Measurements from ENCODE around the gene FAM200B. TPM values are rescaled to one million over a fixed set of nuclear protein-coding genes. Genes with fewer than 3 reads are reported as not detected.

FAM200B gene
- total and polyA plus RNA-seq, 2 experiments from 2014 or later: 51.8 to 54.0 TPM

DNA sequence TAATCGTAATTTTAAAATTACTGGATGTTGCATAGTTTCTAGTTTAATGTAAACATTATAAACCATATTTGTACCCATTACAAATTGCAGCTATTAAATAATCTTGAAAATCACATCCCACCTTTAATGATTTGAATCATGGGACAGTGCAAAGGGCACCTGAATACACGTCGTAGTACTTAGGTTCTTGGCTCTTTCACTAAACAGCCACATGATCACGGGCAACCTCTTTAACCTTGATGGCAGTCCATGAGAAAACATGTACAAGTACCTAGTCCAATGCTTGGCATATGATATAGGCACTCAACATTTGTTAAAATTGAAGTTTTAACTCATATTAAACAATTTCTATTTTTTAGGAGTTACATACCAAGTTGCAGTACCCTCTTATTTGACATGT lies 14.6 kb upstream of the FAM200B start:
- Histone ChIP-seq H3K4me3 (no peak overlapping the region), H3K27me3 (no peaks in the 10 kb centered on the region), H3K4me1 (ENCODE audit: insufficient read depth) (no peaks in the 10 kb centered on the region), H3K9me2 (replicated peaks; ENCODE audit: insufficient read depth) (no peaks in the 10 kb centered on the region), H3K9me3 (ENCODE audit: low read depth) (no peaks in the 10 kb centered on the region), H2AFZ (no peak overlapping the region), H3K27ac (no peak overlapping the region), H3K36me3 (replicated peaks; ENCODE audit: insufficient read depth, low read depth) (no peaks in the 10 kb centered on the region), H4K20me1 (ENCODE audit: insufficient read depth, poor library complexity, severe bottlenecking) (no peaks in the 10 kb centered on the region), H3K4me2 (no peak overlapping the region), H3K79me2 (peaks cover 5% of the 10 kb centered on the region)
- no peak for DNase-seq (ENCODE audit: low spot score)
- 95% methylated on average over 4 of the region's 4 CpGs for WGBS (ENCODE audit: low lambda C conversion rate, missing lambda C conversion rate)
- no peak for TF ChIP-seq EZH2phosphoT487 (IDR thresholded peaks at IDR 0.05; ENCODE audit: low read depth, severe bottlenecking, unreplicated experiment)
- no peak for TF ChIP-seq EZH2 (IDR thresholded peaks at IDR 0.05; ENCODE audit: borderline replicate concordance)
- TF ChIP-seq, protein P1, sequence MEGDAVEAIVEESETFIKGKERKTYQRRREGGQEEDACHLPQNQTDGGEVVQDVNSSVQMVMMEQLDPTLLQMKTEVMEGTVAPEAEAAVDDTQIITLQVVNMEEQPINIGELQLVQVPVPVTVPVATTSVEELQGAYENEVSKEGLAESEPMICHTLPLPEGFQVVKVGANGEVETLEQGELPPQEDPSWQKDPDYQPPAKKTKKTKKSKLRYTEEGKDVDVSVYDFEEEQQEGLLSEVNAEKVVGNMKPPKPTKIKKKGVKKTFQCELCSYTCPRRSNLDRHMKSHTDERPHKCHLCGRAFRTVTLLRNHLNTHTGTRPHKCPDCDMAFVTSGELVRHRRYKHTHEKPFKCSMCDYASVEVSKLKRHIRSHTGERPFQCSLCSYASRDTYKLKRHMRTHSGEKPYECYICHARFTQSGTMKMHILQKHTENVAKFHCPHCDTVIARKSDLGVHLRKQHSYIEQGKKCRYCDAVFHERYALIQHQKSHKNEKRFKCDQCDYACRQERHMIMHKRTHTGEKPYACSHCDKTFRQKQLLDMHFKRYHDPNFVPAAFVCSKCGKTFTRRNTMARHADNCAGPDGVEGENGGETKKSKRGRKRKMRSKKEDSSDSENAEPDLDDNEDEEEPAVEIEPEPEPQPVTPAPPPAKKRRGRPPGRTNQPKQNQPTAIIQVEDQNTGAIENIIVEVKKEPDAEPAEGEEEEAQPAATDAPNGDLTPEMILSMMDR (IDR thresholded peaks at IDR 0.05; ENCODE audit: poor library complexity): no peak

DNA sequence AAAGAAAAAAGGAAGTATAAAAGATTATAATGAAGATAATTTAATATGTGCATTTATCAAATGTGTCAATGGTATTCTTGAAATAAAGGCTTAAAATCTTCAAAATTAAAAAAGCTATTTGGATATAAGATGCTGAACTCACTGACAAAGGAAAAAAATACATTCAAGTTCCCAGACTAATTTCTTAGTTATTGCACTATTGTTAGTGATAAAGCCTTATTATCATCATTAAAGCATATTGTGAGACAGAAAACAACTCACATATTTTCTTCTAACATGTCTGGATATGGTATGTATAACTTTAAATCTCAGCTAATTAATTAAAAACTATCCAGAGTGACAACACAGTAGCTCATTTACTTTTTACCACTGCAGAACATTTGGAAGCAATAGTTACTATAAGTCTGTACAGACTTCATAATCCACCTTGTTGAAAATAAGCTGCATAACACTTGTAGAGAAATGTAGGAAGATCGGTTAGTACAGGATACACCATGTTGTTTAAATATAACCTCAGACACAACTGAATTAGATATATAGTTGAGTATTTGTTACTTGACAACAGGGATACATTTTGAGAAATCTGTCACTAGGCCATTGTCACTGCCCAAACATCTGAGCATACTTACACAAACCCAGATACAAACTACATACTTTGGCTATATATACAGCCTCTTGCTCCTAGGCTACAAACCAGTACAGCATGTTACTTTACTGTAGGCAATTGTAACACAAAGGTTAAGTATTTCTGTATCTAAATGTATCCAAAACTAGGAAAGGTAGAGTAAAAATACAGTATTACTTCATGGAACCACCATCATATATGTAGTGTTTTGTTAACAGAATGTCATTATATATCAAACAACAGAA lies 12.8 kb upstream of the FAM200B start:
- Histone ChIP-seq H3K9me2 (replicated peaks; ENCODE audit: insufficient read depth) (no peaks in the 10 kb centered on the region), H2AFZ (no peak overlapping the region), H3K9me3 (ENCODE audit: low read depth) (no peaks in the 10 kb centered on the region), H3K79me2 (peaks cover 16% of the 10 kb centered on the region), H3K27me3 (no peaks in the 10 kb centered on the region), H4K20me1 (ENCODE audit: insufficient read depth, poor library complexity, severe bottlenecking) (no peaks in the 10 kb centered on the region), H3K4me2 (no peak overlapping the region), H3K36me3 (replicated peaks; ENCODE audit: insufficient read depth, low read depth) (no peaks in the 10 kb centered on the region), H3K4me1 (ENCODE audit: insufficient read depth) (no peaks in the 10 kb centered on the region), H3K27ac (no peak overlapping the region), H3K4me3 (no peak overlapping the region)
- no peak for DNase-seq (ENCODE audit: low spot score)
- 92% methylated on average over 1 of the region's 1 CpG for WGBS (ENCODE audit: low lambda C conversion rate, missing lambda C conversion rate)
- TF ChIP-seq EZH2phosphoT487 (IDR thresholded peaks at IDR 0.05; ENCODE audit: low read depth, severe bottlenecking, unreplicated experiment): no peak
- TF ChIP-seq, protein P1 (IDR thresholded peaks at IDR 0.05; ENCODE audit: poor library complexity): no peak
- TF ChIP-seq EZH2 (IDR thresholded peaks at IDR 0.05; ENCODE audit: borderline replicate concordance): no peak

DNA sequence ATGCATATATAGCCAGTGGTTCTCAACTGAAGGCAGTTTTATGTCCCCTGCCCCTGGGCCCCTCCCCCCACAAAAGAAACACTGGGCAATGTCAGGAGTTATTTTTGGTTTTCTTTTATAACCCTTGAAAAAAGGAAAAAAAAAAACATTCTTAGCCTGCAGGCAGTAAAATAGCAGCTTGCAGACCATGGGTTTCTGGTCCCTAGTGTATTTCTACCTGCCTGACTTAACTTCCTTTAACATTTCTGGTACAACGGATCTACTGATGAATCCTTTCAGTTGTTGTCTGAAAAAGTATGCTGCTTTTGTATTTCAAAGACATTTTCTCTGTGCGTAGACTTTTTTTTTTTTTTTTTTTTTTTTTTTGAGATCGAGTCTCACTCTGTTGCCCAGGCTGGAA lies 11.1 kb upstream of the FAM200B start:
- H3K4me3 ChIP-seq: no peak overlapping the region
- TF ChIP-seq EZH2 (IDR thresholded peaks at IDR 0.05; ENCODE audit: borderline replicate concordance) (no peak), EZH2phosphoT487 (IDR thresholded peaks at IDR 0.05; ENCODE audit: low read depth, severe bottlenecking, unreplicated experiment) (no peak)
- TF ChIP-seq, protein P1 (IDR thresholded peaks at IDR 0.05; ENCODE audit: poor library complexity): no peak

More for the DNA sequence above, 11.1 kb upstream of the FAM200B start:
- H3K9me2 ChIP-seq (replicated peaks; ENCODE audit: insufficient read depth): no peaks in the 10 kb centered on the region
- 95% methylated on average over 3 of the region's 3 CpGs for WGBS (ENCODE audit: low lambda C conversion rate, missing lambda C conversion rate)
- H3K4me1 ChIP-seq (ENCODE audit: insufficient read depth): no peaks in the 10 kb centered on the region
- peaks cover 34% of the 10 kb centered on the region for H3K79me2 ChIP-seq
- no peaks in the 10 kb centered on the region for H4K20me1 ChIP-seq (ENCODE audit: insufficient read depth, poor library complexity, severe bottlenecking)
- no peaks in the 10 kb centered on the region for H3K36me3 ChIP-seq (replicated peaks; ENCODE audit: insufficient read depth, low read depth)
- H3K4me2 ChIP-seq: no peak overlapping the region
- H3K9me3 ChIP-seq (ENCODE audit: low read depth): no peaks in the 10 kb centered on the region
- DNase-seq (ENCODE audit: low spot score): no peak
- no peak overlapping the region for H2AFZ ChIP-seq
- H3K27me3 ChIP-seq: no peaks in the 10 kb centered on the region
- H3K27ac ChIP-seq: no peak overlapping the region

Data from hepatocyte (in vitro differentiated cells).